Left renal cortex interstitium (tissue), 4 donors: ENCODE results near the gene KRT1. TPM values are rescaled to one million over a fixed set of nuclear protein-coding genes. Genes with fewer than 3 reads are reported as not detected.

Experiments used
- DNase-seq, 4 donors: peaks; one replicate each; pipeline ENCODE4 v3.0.0-alpha.2; 2013; ENCODE audit warnings: low read depth in 4 of 4, low spot score in 2 of 4, missing footprints in 1 of 4
- polyA plus RNA-seq, 4 donors: library from polyadenylated mRNA; unstranded; fragments of 120-200 nt; gene quantifications; one replicate each; pipeline ENCODE4 v1.2.1, GENCODE V29; 2013; ENCODE audit not compliant: insufficient read length in 4 of 4

The KRT1 gene
- polyA plus RNA-seq, 4 donors, result 0.21 to 0.32 (median 0.28) TPM

DNA sequence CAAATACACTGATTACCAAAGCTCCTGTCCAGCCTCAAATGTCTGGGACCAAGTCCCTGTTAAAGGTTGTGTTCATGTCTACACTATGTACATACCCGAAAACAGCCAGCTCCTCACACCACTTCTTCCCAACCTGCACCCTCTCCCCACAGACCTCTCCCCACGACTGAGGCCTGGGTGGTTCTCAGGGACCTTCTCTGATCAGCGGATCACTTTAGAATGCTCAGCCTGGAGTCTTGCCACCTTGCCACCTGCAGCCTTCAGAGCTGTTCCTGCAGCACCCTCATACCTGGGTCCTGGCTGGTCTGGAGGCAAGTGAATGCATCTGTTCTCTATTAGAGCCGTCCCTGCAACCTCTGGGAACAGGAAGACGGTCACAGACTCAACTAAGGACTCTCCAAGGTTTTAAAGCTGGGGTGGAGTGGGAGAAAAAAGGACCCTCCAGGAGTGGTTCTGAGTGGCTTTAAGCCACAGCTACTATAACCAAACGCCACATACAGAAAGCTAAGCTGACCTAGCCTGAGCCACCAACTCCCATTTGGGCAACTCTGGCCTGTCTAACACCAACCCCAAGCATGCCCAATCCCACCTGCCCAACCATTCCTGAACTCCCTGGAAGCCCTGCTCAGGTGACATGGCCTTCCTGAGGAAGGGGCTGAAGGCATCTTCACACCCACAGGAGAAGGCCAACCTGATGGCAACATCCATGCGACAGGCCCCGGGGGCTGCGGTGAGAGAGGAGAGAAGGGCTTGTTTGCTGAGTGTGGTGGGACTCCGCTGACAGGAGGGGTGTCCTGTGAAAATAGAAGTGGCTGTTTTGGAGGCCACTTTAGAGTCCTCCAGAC, 36.8 kb downstream of the KRT1 start:
- DNase-seq, result no peak

DNA sequence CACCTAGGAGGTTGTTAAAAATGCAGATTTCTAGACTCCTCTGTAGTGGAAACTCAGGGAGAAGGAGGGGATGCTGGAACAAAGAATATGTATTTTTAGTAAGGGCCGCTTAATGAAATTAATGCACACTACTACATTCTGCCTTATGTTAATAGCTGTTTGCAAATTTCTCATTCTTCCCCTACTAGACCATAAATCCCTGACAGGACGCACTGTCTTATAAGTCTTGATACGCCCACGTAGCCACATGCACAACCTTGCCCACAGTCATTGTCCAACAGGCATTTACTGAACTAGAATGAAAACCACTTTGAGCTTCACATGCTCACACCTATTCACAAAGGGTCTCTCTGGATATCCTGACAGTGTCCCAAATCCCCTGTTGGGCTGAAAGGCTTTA, 38.7 kb downstream of the KRT1 start:
- no peak for DNase-seq

DNA sequence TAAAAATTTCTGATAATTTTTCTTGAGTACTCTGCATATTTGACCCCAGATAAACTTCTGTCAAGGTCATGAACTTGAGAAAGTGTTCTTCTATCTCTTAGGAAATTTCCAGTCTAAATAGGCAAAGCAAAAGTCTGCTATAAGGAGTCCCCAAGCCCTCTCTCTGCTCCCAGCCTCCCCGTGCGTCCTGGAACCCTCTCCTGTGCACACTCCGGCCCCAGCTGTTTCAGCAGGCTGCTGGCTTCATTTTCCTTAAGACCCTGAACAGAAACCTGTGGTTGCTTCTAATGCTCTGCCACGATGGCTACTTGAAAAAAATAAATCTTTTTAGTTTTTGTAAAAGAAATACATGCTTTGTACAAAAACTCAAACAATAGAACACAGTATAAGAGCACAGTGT, 42.9 kb downstream of the KRT1 start:
- no peak for DNase-seq

DNA sequence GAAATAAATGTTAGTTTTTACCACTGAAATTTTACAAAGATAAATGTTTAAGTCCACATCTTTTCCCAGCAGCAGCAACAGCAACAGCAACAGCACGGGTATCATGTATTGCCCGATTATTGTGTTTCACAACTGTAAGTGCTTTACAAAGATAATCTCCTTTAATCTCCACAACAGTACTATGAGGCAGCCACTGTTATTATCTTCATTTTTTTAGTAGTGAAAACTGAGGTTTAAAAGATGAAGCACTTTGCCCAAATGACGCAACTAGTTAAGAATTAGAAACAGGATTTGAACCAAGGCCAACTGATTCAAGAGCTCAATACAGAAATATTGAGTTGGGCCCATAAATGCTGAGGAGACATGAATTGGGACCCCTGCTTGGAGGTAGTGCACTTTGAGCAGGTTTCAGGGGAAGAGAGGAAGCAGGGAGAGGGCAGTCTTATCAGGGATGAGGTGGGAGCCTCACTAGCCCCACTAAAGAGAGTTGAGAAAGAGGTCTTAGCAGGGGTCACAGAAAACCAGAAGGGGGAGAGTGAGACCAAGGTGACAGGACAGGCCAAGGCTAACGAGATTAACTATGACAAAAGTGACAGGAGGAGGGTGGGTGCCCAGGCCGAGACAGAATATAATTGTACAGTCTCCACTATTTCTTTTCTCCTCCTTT, 43.5 kb downstream of the KRT1 start:
- no peak for DNase-seq

DNA sequence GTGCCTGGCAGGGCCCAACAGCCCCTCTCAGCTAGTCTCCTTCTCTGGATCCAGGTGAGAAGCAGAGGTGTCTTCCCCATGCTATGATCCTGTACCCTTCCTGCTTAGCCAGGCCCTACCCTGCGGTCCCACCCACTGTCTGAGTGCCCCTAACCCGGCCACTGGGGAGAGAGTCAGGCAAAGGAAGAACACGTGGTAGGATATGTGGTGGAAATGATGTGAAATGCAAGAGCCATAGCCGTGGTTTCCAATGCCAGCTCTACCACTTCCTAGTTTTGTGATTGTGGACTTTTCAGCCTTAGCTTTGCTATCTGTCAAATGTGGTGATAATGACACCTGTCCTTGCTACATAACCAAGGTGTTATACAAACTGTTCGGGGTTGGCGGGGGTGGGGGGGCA, 44.0 kb downstream of the KRT1 start:
- no peak for DNase-seq

DNA sequence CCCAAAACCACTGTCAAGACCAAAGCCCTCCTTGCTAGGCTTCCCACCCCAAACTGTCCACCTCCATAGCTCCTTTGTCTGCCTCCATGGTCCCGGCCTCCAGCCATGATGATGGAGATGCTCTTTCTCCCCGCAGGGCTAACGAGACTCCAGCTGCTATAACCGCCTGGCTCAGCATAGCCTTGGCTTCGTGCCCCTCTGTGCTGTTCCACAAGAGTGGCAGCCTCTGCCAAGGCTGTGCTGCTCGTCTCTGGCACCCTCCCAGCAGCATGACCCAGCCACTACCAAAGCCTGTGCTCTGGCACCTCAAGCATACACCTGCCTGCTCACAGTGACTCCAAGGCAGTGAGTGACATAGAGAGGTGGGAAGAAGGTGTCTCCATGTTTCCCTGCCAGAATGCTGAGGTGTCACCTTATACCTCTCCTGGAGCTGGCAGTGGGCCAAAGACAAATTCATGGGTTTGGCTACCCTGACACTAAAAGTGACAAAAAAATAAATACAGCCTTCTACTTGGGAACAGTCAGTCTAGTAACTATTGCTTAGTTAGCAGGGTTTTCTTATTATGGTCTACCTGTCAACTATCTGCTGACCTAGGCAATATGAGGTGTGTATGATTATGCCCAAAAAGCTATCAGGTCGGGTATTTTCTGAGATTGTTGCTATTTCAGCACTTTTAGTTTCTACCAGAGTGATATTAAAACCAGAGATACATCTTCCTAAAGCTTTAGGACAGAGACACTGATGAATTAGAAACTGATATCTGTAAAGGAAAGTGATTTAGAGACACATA, 45.7 kb downstream of the KRT1 start:
- no peak for DNase-seq

DNA sequence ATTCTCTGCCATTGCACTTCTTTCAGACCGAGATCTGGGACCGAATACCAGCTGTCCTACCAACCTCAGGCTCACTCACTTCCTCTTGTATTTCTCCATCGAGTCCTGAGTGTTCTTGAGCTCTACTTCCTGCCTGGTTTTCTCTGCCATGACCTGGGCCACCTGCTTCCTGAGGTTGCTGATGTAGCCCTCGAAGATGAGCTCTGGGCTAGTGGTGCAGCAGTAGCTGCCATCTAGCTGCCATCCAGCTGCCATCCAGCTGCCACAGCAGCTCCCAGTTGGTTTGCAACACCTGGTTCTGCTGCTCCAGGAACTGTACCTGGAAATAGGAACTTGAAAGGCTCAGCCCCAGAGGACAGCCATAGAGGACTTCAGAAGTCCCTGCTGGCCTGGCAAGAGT, 46.8 kb downstream of the KRT1 start:
- DNase-seq, result no peak

DNA sequence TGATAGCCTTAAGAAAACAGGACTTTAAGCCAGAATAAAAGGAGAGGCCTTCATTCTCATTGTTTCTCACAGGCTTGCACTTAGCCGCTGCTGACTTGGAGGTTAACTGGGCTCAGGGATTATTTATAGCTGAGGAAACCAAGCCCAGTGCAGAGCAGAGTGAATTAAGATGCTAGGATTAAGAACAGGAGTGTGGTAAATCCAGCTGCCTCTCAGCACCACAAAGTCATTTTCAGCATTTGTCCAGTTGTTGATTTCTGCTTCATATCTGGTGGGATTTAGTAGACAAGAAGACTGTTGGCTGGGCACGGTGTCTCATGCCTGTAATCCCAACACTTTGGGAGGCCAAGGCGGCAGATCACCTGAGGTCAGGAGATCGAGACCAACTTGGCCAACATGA, 47.6 kb downstream of the KRT1 start:
- DNase-seq, result no peak

DNA sequence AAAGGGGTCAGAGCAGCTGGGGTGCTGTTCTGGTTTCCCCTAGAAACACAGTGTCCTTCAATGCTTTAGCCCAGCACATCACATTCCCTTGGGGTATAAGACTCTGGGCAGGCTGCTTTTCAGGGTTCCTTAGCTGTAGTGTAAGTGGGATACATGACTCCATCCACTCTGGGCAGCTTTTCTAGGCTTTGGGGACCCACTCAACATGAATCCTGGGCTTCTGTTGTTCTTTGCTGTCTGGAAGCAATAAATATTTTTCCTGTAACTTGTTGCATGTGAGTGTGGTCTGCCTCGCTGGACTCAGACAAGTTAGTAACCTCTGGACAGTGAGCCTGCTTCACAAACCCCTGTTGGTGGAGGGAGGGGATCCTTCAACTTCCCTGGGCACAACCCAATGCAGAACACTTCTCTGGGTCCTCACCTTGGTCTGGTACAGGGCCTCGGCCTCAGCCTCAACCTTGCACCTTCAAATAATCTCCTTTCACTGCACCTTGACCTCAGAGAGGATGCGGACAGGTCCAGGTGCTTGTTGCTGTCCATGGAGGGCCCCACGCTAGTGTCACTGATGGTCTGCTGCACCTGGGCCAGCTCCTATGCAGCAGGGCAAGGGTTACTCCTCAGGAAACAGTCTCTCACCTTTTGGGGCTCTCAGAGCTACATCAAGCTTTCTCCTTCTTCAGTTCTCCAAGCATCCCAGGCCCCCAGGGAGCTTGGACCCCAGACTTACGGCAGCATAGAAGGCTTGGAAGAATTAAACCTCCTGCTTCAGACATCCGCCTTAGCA, 48.3 kb downstream of the KRT1 start:
- no peak for DNase-seq

DNA sequence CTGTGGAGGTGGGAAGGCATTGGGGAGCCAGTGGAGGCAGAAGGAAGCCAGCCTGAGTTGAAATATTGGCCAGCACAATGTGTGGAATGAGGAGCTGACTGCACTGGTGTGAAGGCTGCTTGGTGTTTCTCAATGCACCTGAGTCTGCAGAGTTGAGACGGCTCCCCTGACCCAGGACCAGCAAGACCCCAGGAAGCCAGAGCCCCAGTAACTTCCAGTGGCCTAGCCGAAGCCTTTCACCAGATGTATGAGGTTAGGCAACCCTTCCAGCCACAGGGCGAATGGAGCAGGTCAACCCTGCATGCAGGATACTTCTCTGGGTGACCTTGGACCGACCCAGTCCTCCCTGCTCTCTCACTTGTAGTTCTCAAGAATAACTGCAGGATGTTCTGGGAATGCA, 48.9 kb downstream of the KRT1 start:
- DNase-seq, result no peak

DNA sequence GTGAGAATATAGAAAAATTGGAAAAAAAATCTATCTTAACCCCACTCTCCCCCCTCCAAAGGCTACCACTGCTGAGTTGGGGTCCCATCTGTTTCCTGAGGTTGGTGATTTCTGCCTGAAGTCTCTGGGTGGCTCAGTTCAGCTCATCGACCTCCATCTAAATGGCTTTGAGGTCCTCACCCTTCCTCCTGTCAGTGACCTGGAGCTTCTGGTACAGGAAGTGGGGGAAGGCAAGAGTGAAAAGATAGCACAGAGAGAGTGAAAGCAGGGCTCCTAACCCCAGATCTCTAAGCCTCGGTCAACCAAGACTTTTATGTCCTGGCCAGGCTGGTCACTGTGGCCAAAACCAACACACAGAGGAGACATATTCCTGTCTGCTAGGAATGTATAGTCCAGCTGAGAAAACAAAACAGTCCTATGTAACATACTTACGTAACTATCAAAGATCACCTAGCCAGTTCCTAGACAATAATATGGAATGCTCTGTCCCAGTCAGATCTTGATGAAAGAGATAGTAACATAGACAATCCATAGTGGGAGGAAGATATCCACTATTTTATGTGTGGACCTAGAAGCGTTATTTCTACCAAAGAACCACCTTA, 49.5 kb downstream of the KRT1 start:
- no peak for DNase-seq

DNA sequence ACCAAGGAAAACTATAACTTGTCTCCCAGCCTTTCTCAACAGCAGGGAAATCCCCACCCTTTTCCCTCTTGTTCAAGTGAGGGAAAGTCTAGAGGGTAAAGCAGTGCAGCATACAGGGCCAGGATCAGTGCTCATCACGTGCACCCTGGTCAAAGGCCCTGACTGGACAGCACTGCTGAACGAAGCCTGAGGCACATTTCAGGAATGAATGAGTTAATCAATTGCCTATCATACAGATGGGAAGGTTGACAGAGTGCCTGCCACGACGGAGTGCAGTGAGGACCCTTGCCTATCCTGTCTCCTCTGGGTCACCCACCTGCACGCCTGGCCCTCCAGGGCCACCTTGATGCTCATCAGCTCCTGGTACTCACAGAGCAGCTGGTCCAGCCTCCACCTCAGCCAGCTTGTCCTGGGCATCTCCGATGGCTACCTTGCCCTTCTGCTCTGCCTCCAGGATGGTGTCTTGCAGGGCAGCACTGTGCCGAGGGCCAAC, 50.2 kb downstream of the KRT1 start:
- no peak for DNase-seq

DNA sequence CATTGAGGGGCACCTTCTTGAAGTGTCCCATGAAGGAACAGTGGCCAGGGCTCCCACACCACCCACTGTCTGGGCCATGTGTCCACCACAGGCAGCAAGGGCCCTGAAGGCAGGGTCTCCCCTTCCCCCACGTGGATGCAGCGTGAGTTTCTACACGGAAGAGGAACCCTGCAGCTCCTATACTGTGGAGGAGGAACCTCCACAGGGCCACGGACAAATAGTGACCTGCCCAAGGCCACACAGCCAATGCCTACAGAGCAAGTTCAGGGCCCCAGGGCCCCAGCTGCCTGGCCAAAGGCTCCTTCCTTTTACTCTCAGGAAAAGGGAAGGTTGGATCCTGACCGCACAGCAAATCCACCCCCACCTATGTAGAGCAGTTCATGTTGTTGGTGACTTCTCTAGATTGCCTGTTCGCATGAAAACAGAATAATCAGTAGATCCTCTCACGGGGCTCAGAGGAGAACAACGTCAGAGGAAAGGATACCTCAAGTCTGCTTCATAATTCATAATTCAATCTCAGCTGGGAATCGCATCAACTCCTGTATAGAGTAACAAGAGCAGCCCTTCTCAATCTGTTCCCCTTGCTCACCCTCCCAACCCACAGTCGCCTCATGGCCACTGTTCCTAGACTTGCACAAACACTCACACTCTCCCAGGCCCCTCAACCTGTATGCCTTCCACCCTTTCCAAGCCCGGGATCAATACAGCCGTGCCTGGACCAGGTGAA, 50.8 kb downstream of the KRT1 start:
- no peak for DNase-seq

DNA sequence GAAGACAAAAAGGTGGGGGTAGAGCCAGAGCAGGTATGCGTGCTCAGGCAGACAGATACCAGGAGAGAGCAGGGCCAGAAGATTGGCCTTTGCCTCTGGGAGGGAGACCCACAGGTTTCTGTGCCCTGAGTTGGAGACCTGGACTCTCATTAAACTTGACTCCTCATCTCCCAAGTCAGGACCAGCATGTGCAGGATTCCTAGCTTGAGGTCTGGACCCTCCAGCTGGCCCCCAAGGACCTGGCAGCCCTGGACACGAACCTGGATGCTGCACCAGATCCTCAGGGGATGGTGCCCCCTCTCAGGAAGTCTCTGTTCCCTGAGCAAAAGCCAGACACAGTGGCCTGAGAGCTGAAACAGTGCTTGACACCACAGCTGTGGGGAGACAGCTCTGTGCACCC, 51.4 kb downstream of the KRT1 start:
- DNase-seq, result no peak

DNA sequence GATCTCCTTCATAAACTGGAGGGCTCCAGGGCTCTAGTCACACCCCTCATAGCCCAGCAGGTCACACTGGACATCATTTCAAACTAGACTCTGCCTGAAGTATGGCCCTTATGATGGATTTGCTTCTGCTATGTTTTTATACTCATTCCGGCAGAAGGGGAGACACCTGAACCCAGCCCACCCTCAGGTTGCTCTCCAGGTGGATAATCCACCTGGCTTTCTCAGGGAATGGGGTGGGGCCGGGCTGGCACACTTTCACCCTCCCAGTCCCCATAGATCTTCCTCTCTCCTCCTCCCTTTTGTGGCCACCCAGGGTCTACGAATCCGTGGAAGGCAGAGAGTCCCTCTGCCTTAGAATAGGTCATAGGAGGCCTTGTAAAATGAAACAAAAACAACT, 52.1 kb downstream of the KRT1 start:
- no peak for DNase-seq

DNA sequence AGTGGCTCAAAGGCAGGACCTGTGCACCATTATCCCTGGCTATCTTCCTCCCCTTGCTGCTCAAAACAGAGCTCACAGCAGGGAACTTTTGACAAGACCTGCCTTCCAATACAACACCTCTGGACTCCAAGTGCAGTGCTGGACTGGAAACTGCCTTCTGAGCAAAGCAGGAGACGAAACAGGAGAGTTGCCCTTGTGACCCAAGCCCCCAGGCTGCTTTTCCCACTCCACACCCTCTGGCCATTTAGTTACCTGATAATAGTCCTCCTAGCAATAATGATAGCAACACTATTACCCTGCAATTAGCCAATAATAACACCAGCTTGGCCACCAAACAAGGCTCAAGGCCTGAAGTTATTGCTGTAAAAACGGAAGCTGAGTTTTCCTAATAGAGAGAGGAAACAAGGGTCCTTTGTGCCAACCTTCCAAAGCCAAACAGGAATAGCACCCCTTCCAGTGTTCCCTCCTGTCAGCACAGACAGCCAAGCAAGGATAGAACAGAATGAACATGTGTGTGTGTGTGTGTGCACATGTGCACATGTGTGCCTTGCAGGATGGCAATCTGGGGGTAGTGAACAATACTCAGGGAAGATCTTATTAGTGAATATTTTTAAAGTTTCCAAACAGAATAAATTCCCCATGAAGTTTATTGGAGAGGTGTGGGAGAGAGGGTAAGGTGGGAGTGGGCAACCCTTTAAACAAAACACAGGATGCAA, 52.7 kb downstream of the KRT1 start:
- no peak for DNase-seq
